NCI-H2107 treated with DMSO at 0.1 percent for 48 hours (cell line): ENCODE data around the gene LRRC7.
"Not testable (repeated sequence)": the region's sequence is repeated elsewhere in the genome, so short reads cannot be mapped to it uniquely, and the experiment has no call there.

Experiments
- DNase-seq: peaks from one replicate; lab custom pipeline; 2025; ENCODE audit not compliant: unreplicated experiment; lab: John Stamatoyannopoulos, UW

LRRC7 gene

GRCh38 chr1:69947837-69948236, 380.1 kb downstream of the LRRC7 start:
- DNase-seq: no peak

DNA sequence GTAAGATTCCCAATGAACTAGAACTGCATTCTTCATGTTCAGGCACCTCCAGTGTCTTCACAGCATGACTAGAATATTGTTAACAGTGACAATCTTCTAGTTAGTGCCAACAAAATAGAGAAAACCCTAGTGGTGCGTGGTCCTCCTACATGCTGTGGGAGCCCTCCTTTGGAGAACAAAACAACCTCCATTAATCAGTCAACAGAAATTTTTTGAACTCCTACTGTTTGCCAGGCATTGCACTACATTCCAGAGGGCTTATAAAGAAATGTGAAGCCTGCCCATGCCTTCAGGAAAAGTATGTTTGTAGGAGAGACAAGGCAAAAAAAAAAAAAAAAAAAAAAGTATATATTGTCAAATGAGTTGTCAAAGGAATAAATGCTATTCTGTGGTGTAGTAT, 385.0 kb downstream of the LRRC7 start:
- DNase-seq: no peak

- not testable (repeated sequence) for DNase-seq
These were observed 394.7 kb downstream of the LRRC7 start for GRCh38 chr1:69962452-69962851.

- DNase-seq: peak; percentile 25
These were observed 399.6 kb downstream of the LRRC7 start for GRCh38 chr1:69967245-69967766.

DNA sequence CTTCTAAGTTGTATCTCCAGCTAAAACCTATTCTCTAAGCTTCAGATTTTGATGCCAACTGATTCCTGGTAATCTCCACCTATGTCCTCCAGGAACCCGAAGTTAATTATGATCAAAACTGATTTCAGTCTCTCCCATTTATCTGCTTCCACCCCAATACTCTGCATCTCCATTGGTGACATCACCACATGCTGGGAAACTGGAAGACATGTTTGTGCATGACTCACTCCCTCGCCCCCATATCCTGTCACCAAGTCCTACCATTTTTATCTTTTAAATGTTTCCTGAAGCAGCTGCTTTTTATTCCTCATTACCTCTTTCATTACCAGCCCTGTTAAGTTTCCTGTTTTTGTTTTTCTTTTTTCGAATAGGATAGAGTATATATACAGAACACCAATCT, 409.2 kb downstream of the LRRC7 start:
- DNase-seq: no peak

- DNase-seq: no peak
These were observed 415.3 kb downstream of the LRRC7 start for GRCh38 chr1:69982992-69983391.

DNA sequence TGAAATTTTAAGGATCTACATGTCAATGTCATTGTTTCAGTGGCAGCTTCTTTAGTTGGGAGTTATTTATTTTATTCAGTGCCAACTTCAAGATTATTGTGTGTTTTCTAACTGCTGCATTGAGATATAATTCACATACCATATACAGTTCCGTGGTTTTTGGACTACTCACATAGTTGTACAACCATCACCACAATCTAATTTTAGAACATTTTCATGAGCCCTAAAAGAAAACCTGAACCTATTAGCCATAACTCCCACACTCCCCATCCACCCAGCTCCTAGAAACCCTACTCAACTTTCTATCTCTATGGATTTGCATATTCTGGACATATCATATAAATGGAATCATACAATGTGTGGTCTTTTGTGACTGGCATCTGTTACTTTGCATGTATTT, 417.7 kb downstream of the LRRC7 start:
- no peak for DNase-seq

- no peak for DNase-seq
These were observed 418.2 kb downstream of the LRRC7 start for GRCh38 chr1:69985901-69986439.

DNA sequence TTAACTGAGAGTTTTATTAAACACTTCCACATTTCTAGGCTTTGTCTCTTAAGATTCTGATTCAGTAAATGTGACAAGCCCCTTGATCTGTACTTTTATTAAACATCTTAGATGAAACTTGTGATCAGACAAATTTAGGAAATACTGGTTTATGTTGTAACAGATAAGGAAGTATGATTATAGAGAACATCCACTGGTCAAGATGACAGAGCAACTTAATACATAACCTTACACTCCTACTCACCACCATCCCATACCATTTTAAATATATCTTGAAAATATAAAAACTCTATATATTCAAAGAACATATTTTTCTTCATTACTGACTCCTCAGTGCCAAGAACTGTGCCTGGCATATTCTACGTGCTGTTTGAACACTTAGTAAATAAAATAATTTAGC, 420.2 kb downstream of the LRRC7 start:
- no peak for DNase-seq

DNA sequence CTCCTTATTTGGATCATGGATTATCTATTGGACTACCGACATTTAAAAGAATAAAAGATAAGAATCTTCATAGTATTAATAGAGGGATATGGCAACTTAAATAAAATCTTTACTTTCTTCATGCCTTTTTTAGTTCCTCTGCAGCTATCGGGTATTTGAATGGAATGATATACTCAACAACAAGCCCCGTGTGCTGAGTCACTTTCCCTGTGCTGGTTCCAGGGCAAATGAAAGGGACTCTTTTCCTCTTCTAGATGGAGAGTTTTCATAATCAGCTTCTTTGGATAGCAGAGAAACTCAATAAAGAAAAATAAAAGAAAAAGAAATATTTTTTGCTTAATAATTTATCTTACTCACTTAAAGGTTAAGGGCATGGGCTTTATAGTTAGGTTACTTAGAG, 423.9 kb downstream of the LRRC7 start:
- DNase-seq: no peak

DNA sequence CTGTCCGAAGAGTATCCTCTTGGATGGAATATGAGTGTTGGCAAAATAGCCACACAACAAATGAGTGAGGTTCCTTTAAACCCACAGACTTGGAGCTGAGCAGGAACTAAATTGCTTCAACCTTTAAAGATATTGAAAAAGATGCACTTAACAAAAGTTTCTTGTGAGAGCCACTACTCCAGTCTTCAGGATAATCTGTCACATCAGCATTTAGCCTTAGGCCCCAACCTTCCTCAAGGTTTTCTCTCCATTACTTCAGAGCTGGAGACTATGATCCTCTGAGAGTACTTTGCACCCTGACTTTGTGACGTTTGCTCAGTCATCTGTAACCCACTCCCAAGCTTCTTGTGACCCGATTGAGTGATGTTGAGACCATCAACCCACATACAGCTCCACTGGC, 424.9 kb downstream of the LRRC7 start:
- no peak for DNase-seq

GRCh38 chr1:69993810-69994209, 426.1 kb downstream of the LRRC7 start:
- no peak for DNase-seq

DNA sequence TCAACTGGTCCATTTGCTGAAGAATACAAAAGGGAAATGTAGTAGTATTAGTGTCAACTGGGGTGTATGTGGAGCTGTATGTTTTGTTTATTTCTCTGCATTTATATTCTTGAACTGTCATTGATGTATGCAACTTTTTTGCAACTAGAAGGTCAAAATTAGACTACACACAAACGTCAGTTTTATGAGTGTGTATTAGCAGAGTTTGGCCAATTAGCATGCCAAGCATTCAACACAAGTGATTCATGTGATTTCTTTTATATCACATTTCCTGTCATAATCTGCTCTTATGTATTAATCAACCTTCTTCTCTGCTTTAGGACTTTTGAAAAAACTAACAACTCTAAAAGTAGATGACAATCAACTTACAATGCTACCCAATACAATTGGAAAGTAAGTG, 426.5 kb downstream of the LRRC7 start:
- no peak for DNase-seq

- no peak for DNase-seq
These were observed 431.1 kb downstream of the LRRC7 start for GRCh38 chr1:69998847-69999246.

DNA sequence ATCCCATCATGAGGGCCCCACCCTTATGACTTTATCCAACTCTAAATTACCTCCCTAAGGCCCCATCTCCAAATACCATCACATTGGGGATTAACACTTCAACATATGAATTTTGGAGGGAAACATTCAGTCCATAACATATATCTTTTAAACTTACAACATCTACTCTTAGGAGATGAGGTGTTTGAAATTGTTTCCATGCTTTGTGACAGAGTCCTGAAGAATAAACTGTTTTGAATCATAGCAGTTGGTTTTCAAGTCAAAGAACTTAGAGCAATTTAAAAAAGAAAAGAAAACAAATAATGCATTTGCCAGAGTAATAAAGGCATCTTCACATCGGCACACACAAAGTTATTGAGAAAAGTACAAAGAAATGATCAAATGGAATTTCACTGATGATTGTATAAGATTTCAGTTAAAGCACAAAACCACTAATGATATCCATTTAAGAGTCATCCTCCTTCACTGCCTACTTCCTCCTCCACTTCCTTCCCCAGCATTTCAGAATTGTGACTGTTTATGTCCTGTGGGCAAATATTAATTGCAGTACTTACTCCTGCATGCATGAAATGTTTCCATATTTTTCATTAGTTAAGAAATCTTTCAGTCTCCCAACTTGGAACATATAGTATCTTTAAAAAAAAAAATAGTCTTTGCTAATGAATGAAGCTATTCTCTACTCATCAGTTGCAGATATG, 435.6 kb downstream of the LRRC7 start:
- no peak for DNase-seq

GRCh38 chr1:70005386-70006034, 437.8 kb downstream of the LRRC7 start:
- no peak for DNase-seq

DNA sequence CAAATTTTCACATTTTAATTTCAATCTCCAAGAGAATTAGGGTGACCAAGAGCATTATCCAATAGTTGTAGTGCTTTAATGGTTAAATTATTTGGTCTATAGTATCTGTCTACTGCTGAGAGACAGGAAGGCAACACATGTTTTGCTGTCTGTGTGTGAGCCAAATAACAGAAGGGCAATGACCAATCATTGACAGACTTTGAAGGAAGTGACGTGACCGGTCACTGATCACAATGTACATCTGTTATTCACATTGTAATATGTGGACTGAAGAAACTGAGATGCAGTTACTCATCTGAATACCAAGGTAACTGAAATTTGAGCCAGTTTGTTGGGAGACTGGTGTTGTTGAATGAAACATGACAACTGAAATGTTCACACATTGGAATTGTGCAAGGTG, 440.9 kb downstream of the LRRC7 start:
- no peak for DNase-seq

DNA sequence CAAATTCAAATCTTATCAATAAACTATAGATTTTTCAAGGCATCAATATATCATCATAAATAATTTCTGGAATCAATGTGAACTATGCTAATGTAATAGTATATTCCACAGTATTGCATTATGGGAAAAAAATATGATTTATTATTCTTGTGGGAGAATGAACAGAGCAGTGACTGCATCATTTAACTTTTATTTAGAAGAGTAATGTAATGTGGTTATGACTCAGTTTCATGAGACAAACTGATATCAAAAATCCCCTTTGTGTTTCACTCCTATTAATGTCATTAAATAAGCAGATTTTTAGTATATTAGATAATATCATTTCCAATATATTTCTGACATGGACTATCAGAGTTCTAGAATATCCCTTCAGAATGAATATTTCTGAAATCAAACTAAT, 450.0 kb downstream of the LRRC7 start:
- DNase-seq: no peak

DNA sequence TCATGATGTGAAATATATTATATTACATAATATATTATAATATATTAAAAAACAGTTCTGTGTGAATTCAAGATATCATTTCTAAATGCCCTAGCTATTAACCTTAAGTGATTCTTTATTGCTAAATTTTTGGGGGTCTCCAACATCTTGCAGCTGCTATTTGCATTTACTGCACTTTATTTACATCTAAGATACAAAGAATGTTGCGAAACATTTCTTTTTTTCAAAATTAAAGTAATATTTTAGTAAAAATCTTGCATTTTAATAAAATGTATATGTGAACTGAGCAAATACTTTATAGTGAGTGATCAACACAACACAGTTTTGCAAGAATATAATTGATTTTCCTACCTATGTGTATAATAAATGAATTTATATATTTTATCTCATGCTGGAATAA, 456.6 kb downstream of the LRRC7 start:
- DNase-seq: no peak

DNA sequence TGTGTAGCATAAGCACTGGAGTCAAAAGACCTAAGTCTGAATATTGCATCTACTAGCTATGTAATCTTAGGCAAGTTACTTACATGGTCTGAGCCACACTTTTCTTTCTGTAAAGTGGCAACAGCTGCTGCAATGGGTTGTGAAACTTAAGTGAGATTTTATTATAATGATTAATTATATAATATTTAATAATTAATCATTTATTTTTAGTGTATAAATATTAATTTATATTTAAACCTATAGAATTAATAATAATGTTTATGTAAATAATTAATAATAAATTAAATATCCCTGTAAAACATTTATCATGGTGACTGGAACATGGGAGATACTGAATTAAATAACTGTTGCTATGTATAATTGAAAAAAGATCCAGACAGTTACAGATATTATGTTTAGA, 457.3 kb downstream of the LRRC7 start:
- no peak for DNase-seq

DNA sequence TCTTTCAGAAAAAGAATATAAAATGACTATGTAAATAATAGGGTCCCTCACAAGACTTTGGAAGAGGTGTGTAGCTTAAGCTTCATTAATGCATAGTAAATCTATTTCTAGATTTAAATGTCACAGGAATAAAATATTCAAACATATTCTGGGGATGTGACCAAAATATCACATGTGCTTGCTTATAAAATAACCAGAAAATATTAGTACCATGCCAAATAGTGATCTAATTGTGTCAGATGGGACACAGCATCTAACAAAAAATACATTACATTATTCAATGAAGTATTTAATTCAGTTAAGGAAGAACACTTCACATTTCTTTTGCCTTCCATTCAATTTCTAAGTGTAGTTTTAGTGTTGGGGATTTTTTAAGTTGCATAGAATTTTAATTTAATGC, 458.1 kb downstream of the LRRC7 start:
- DNase-seq: no peak

- DNase-seq: no peak
These were observed 465.6 kb downstream of the LRRC7 start for GRCh38 chr1:70033266-70033873.
